CD14-positive monocyte (primary cell): ENCODE results near the gene MACC1. TPM values are rescaled to one million over a fixed set of nuclear protein-coding genes. Genes with fewer than 3 reads are reported as not detected.

Experiments used
- DNase-seq, 3 donors: peaks; one replicate each; pipeline ENCODE4 v3.0.0-alpha.2; 2011 to 2022
- H2AFZ ChIP-seq: 2 replicates; pipeline ENCODE4 v1.6.0; 2012; ENCODE audit warnings: mild to moderate bottlenecking, low read depth, low read length, inconsistent platforms; ENCODE audit not compliant: insufficient read depth, poor library complexity, severe bottlenecking
- H3K27ac ChIP-seq, 2 donors: 1 replicate in 1 of 2; 2 replicates in 1 of 2; pipeline ENCODE4 v1.5.1; 2012 to 2013; ENCODE audit warnings: low read length in 2 of 2, control low read depth in 1 of 2, inconsistent platforms in 1 of 2, low read depth in 1 of 2, mild to moderate bottlenecking in 1 of 2
- H3K27me3 ChIP-seq, 2 donors: one replicate each; pipeline versions ENCODE4 v1.6.0 to v1.6.1; 2011 to 2013; ENCODE audit warnings: low read length in 2 of 2; ENCODE audit not compliant: control insufficient read depth in 2 of 2, insufficient read depth in 2 of 2
- H3K36me3 ChIP-seq, 2 donors: replicated peaks in 1 of 2; 1 replicate in 1 of 2; 2 replicates in 1 of 2; pipeline versions ENCODE4 v1.5.1 to v1.6.1; 2012 to 2013; ENCODE audit warnings: low read length in 2 of 2, control low read depth in 1 of 2, inconsistent platforms in 1 of 2, mild to moderate bottlenecking in 1 of 2; ENCODE audit not compliant: insufficient read depth in 2 of 2, control insufficient read depth in 1 of 2
- H3K4me1 ChIP-seq, 2 donors: 1 replicate in 1 of 2; 2 replicates in 1 of 2; pipeline versions ENCODE4 v1.5.1 to v1.6.1; 2012 to 2013; ENCODE audit warnings: low read length in 2 of 2, control low read depth in 1 of 2, inconsistent platforms in 1 of 2, mild to moderate bottlenecking in 1 of 2, moderate library complexity in 1 of 2; ENCODE audit not compliant: insufficient read depth in 2 of 2, control insufficient read depth in 1 of 2
- H3K4me2 ChIP-seq: replicated peaks from 2 replicates; pipeline ENCODE3; 2012; ENCODE audit warnings: low read length, moderate library complexity, mild to moderate bottlenecking; ENCODE audit not compliant: poor library complexity, severe bottlenecking; ENCODE audit errors: extremely low read depth
- H3K4me3 ChIP-seq, 3 experiments: fragments of 200-600 bp in 1 of 3; sonication (generic) in 1 of 3; replicated peaks in 1 of 3; 1 replicate in 2 of 3; 2 replicates in 1 of 3; pipeline ENCODE4 v1.5.1; 2011 to 2013; ENCODE audit warnings: low read length in 3 of 3, mild to moderate bottlenecking in 3 of 3, control low read depth in 2 of 3, low read depth in 2 of 3, inconsistent platforms in 1 of 3, moderate library complexity in 1 of 3
- H3K79me2 ChIP-seq: 2 replicates; pipeline ENCODE4 v1.6.0; 2012; ENCODE audit warnings: mild to moderate bottlenecking, control low read depth, inconsistent platforms, low read length, moderate library complexity; ENCODE audit not compliant: insufficient read depth
- H3K9ac ChIP-seq: 2 replicates; pipeline ENCODE4 v1.6.0; 2017; ENCODE audit warnings: low read length, mild to moderate bottlenecking; ENCODE audit not compliant: insufficient read depth, poor library complexity, severe bottlenecking
- H3K9me3 ChIP-seq, 2 donors: replicated peaks in 1 of 2; 1 replicate in 1 of 2; 2 replicates in 1 of 2; pipeline versions ENCODE4 v1.5.1 to v1.6.1; 2012 to 2013; ENCODE audit warnings: low read length in 2 of 2, control low read depth in 1 of 2; ENCODE audit not compliant: control insufficient read depth in 1 of 2, insufficient read depth in 1 of 2
- H4K20me1 ChIP-seq: 2 replicates; pipeline ENCODE4 v1.6.0; 2012; ENCODE audit warnings: mild to moderate bottlenecking, low read length, control low read depth, moderate library complexity; ENCODE audit not compliant: insufficient read depth
- H3K27ac Mint-ChIP-seq, 7 donors: one replicate each; pipeline ENCODE4 v1.8.0; 2020; ENCODE audit warnings: mild to moderate bottlenecking in 7 of 7, mixed read lengths in 7 of 7, moderate library complexity in 6 of 7, inconsistent platforms in 2 of 7
- H3K27me3 Mint-ChIP-seq, 3 donors: one replicate each; pipeline ENCODE4 v1.8.0; 2021 to 2022; ENCODE audit warnings: low read depth in 3 of 3, mild to moderate bottlenecking in 3 of 3, mixed read lengths in 3 of 3, moderate library complexity in 3 of 3, inconsistent platforms in 1 of 3
- H3K36me3 Mint-ChIP-seq, 2 donors: one replicate each; pipeline ENCODE4 v1.8.0; 2020; ENCODE audit warnings: mixed read lengths in 2 of 2, inconsistent platforms in 1 of 2, mild to moderate bottlenecking in 1 of 2
- H3K4me1 Mint-ChIP-seq: one replicate; pipeline ENCODE4 v1.8.0; 2020; ENCODE audit warnings: mild to moderate bottlenecking, mixed read lengths
- H3K4me3 Mint-ChIP-seq, 2 donors: one replicate each; pipeline ENCODE4 v1.8.0; 2020; ENCODE audit warnings: mild to moderate bottlenecking in 2 of 2, mixed read lengths in 2 of 2, moderate library complexity in 1 of 2
- H3K9me3 Mint-ChIP-seq, 7 donors: one replicate each; pipeline ENCODE4 v1.8.0; 2020 to 2022; ENCODE audit warnings: mixed read lengths in 7 of 7, mild to moderate bottlenecking in 6 of 7, moderate library complexity in 6 of 7, inconsistent platforms in 2 of 7
- CTCF ChIP-seq: fragments of 200-600 bp; IDR thresholded peaks from one replicate; pipeline ENCODE4 v1.8.0; 2022; ENCODE audit warnings: antibody characterized with exemption, mild to moderate bottlenecking
- WGBS: methylation state at CpG from one replicate; pipeline ENCODE4 v1.1.5; 2013; ENCODE audit warnings: missing lambda C conversion rate; ENCODE audit not compliant: insufficient coverage; 5-methylcytosine and 5-hydroxymethylcytosine counted together
- intact Hi-C, 2 donors: fragments of 100-400 bp; cut with micrococcal nuclease; formaldehyde crosslinking; loops; one replicate each; pipeline versions ENCODE4 v1.15.0 to v1.15.1; 2023
- polyA plus RNA-seq, 3 donors: library from polyadenylated mRNA; depleted of rRNA in 1 of 3; unstranded in 2 of 3; stranded (reverse) in 1 of 3; fragments of 300-500 nt in 2 of 3; fragments of >200 nt in 1 of 3; fragmentation: Illumina TruSeq in 2 of 3; gene quantifications; 1 replicate in 2 of 3; 2 replicates in 1 of 3; pipeline ENCODE4 v1.2.3, GENCODE V29; 2012 to 2021

Gene MACC1
- polyA plus RNA-seq, 3 donors: not detected

GRCh38 chr7:20249376-20249775, 32.2 kb upstream of the MACC1 start:
- no peak overlapping the region for H2AFZ ChIP-seq

GRCh38 chr7:20246236-20246635, 29.1 kb upstream of the MACC1 start:
- no peak overlapping the region for H3K9ac ChIP-seq
- no peak overlapping the region for H3K27ac ChIP-seq
- no peaks in the 10 kb centered on the region for H3K36me3 ChIP-seq
- H3K4me2 ChIP-seq: no peak overlapping the region
- H3K36me3 Mint-ChIP-seq: no peaks in the 10 kb centered on the region
- H3K27me3 Mint-ChIP-seq: no peaks in the 10 kb centered on the region
- H3K27ac Mint-ChIP-seq: no peak overlapping the region
- H3K4me3 Mint-ChIP-seq: no peak overlapping the region
- no peaks in the 10 kb centered on the region for H3K79me2 ChIP-seq
- no peaks in the 10 kb centered on the region for H3K27me3 ChIP-seq
- DNase-seq: no peak
- H3K9me3 ChIP-seq: no peaks in the 10 kb centered on the region
- WGBS: 97% methylated on average over 4 of the region's 5 CpGs
- intact Hi-C loops: no loop called here
- no peaks in the 10 kb centered on the region for H4K20me1 ChIP-seq
- H3K9me3 Mint-ChIP-seq: peaks cover 0 to 4% (median 2%) of the 10 kb centered on the region in 7 donors
- H3K4me1 Mint-ChIP-seq: peaks cover 2% of the 10 kb centered on the region
- TF ChIP-seq CTCF: no peak
- no peak overlapping the region for H2AFZ ChIP-seq
- no peak overlapping the region for H3K4me3 ChIP-seq
- H3K4me1 ChIP-seq: no peaks in the 10 kb centered on the region

More at GRCh38 chr7:20249376-20249775, 32.2 kb upstream of the MACC1 start:
- Histone ChIP-seq H3K9me3 (no peaks in the 10 kb centered on the region), H3K9ac (no peak overlapping the region), H3K27me3 (no peaks in the 10 kb centered on the region), H3K4me2 (no peak overlapping the region), H4K20me1 (no peaks in the 10 kb centered on the region), H3K4me3 (no peak overlapping the region), H3K36me3 (no peaks in the 10 kb centered on the region), H3K27ac (no peak overlapping the region), H3K4me1 (no peaks in the 10 kb centered on the region), H3K79me2 (no peaks in the 10 kb centered on the region)
- DNase-seq: no peak
- H3K36me3 Mint-ChIP-seq: no peaks in the 10 kb centered on the region
- no peak overlapping the region for H3K27ac Mint-ChIP-seq
- intact Hi-C loops: no loop called here
- H3K4me3 Mint-ChIP-seq: no peak overlapping the region
- H3K27me3 Mint-ChIP-seq: no peaks in the 10 kb centered on the region
- peaks cover 0 to 3% (median 0%) of the 10 kb centered on the region in 7 donors for H3K9me3 Mint-ChIP-seq
- no CpG with 5 or more reads among the region's 4 CpGs for WGBS
- no peak for TF ChIP-seq CTCF
- peaks cover 2% of the 10 kb centered on the region for H3K4me1 Mint-ChIP-seq
